Activated effector memory CD4-positive, alpha-beta T cell treated with anti-CD3 and anti-CD28 coated beads, Interleukin-2, amount 50 U/mL, for 16 hours (primary cell): ENCODE results near the gene ZNF660.
"Not testable (repeated sequence)": the region's sequence is repeated elsewhere in the genome, so short reads cannot be mapped to it uniquely, and the experiment has no call there.

Source experiments
- DNase-seq: peaks from one replicate; pipeline ENCODE4 v3.0.0-alpha.2; 2020

Gene ZNF660

GRCh38 chr3:44584646-44585501 lies at the start of gene ZNF660:
Gene ZNF660 (plus strand): TSS chr3:44584964. CDS start chr3:44594194, 9,230 bp downstream.
- no peak for DNase-seq

- no peak for DNase-seq
These were observed 49.4 kb upstream of the ZNF660 start for GRCh38 chr3:44535364-44535763.

GRCh38 chr3:44544811-44545210 lies 40.0 kb upstream of the ZNF660 start:
- DNase-seq = not testable (repeated sequence)

- DNase-seq = peak; percentile 81
These were observed 29.9 kb upstream of the ZNF660 start, which contains the start of gene ZKSCAN7 for GRCh38 chr3:44554626-44555592. Gene ZKSCAN7 (plus strand): TSS chr3:44555193. CDS start chr3:44557048, 1,855 bp downstream.

GRCh38 chr3:44555723-44556122 lies 29.0 kb upstream of the ZNF660 start:
- no peak for DNase-seq

- no peak for DNase-seq
These were observed 27.7 kb upstream of the ZNF660 start for GRCh38 chr3:44557074-44557473.

GRCh38 chr3:44561076-44561475 lies 23.7 kb upstream of the ZNF660 start:
- DNase-seq = no peak

- DNase-seq = no peak
These were observed 22.6 kb upstream of the ZNF660 start for GRCh38 chr3:44562147-44562546.

- DNase-seq = no peak
These were observed 16.2 kb upstream of the ZNF660 start for GRCh38 chr3:44568561-44568960.

GRCh38 chr3:44571024-44571423 lies 13.7 kb upstream of the ZNF660 start:
- DNase-seq = no peak

- no peak for DNase-seq
These were observed 8.2 kb upstream of the ZNF660 start for GRCh38 chr3:44576613-44577012.

GRCh38 chr3:44577354-44577952 lies 7.3 kb upstream of the ZNF660 start:
- not testable (repeated sequence) for DNase-seq

- not testable (repeated sequence) for DNase-seq
These were observed 6.4 kb upstream of the ZNF660 start for GRCh38 chr3:44578316-44578715.

GRCh38 chr3:44578924-44579515 lies 5.7 kb upstream of the ZNF660 start:
- DNase-seq = not testable (repeated sequence)

GRCh38 chr3:44579749-44580148 lies 5.0 kb upstream of the ZNF660 start:
- DNase-seq = not testable (repeated sequence)

- DNase-seq = not testable (repeated sequence)
These were observed 3.8 kb upstream of the ZNF660 start for GRCh38 chr3:44580971-44581370.

GRCh38 chr3:44596621-44597020 lies 11.9 kb downstream of the ZNF660 start:
- no peak for DNase-seq

GRCh38 chr3:44601749-44602148 lies 17.0 kb downstream of the ZNF660 start:
- no peak for DNase-seq

GRCh38 chr3:44612678-44613077 lies 27.9 kb downstream of the ZNF660 start:
- no peak for DNase-seq

- DNase-seq = peak; percentile 85
These were observed 40.2 kb downstream of the ZNF660 start, which contains the start of gene ZNF197 for GRCh38 chr3:44624749-44625480. Gene ZNF197 (plus strand): TSS chr3:44625036. CDS start chr3:44629155, 4,119 bp downstream.

GRCh38 chr3:44628716-44629115 lies 44.0 kb downstream of the ZNF660 start:
- DNase-seq = no peak

- no peak for DNase-seq
These were observed 47.4 kb downstream of the ZNF660 start for GRCh38 chr3:44632193-44632592.
